ENCODE data around the gene BBX.
"Not testable (repeated sequence)": the region's sequence is repeated elsewhere in the genome, so short reads cannot be mapped to it uniquely, and the experiment has no call there.

The BBX gene

DNA sequence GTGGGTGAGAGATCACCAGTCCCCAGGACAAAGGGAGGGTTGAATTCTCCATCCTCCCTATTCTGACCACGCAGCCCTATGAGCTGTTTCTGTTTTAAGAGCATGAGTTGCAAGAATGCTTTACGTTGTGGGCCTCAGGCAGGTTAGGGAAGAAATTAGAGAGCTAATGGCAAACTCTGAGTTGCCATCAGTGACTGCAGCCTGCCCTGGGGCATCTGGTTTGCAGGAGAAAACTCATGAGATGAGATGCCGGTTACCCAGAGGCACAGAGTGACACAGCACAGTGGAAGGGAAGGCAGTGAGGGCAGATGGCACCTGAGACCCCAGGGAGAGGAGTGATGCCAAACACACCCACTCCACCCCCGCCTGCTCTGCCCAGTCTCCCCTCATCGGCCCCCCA, 302.8 kb downstream of the BBX start:
- DNase-seq (ENCODE audit: insufficient read length, low spot score) (no peak), FAIRE-seq (no peak)
- no peak for TF ChIP-seq SPI1 (IDR thresholded peaks at IDR 0.05; ENCODE audit: low read depth, low read length)
- TF ChIP-seq POU2F2 (IDR thresholded peaks at IDR 0.05; ENCODE audit: low read depth, low read length) = no peak
- TF ChIP-seq POLR2A (IDR thresholded peaks at IDR 0.05; ENCODE audit: low read depth, low read length) = no peak
- TF ChIP-seq POLR2AphosphoS5 (IDR thresholded peaks at IDR 0.05; ENCODE audit: low read depth, low read length) = no peak

DNA sequence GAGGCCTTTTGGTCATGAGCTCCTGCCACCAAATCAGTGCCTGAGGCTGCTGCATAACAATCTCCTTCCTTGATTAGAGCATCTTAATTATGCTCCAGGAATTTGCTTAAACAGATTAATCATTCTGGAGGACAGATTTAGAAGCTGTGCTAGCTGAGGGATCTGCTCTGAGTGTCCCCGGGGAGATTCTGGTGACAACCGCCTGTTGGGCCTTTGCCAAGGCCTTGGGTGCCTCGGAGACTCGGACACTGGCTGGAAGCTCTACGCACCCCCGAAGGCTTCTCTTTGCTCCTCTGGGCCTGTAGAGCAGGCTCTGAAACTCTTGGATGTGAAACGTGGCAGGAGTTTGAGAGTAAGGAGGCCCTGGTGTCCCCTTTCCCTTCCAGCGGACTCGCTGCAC, 304.0 kb downstream of the BBX start:
- no peak for TF ChIP-seq PAX5 (IDR thresholded peaks at IDR 0.05; ENCODE audit: insufficient read depth, low read length, severe bottlenecking)
- no peak for TF ChIP-seq POLR2A (IDR thresholded peaks at IDR 0.05; ENCODE audit: low read depth, low read length)
- TF ChIP-seq TAF1 (IDR thresholded peaks at IDR 0.05; ENCODE audit: low read depth, low read length) = no peak
- no peak for TF ChIP-seq POU2F2 (IDR thresholded peaks at IDR 0.05; ENCODE audit: low read depth, low read length)
- TF ChIP-seq POLR2AphosphoS5 (IDR thresholded peaks at IDR 0.05; ENCODE audit: low read depth, low read length) = no peak
- TF ChIP-seq SPI1 (IDR thresholded peaks at IDR 0.05; ENCODE audit: low read depth, low read length) = no peak
- DNase-seq (ENCODE audit: insufficient read length, low spot score) (no peak), FAIRE-seq (no peak)

DNA sequence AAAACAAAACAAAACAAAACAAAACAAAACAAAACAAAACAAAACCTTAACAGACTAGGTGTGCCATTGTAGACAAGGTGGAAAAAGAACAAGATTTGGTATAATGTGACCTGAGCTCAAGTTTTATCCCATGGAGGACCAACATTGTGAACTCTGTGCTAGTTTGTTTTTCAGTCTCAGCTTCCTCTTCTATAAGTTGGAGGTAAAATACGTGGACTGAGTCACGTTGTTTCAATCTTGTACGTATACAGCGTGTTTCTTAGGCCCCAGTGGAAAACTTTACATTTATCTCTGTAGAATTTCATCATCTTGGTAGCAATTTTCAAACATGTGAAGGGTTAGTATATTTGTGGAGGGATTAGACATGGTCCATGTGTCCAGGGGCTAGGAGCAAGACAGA, 306.4 kb downstream of the BBX start:
- DNase-seq (ENCODE audit: insufficient read length, low spot score) = no peak
- no peak for FAIRE-seq
- TF ChIP-seq POLR2A (IDR thresholded peaks at IDR 0.05; ENCODE audit: low read depth, low read length) = no peak
- no peak for TF ChIP-seq POU2F2 (IDR thresholded peaks at IDR 0.05; ENCODE audit: low read depth, low read length)
- no peak for TF ChIP-seq TAF1 (IDR thresholded peaks at IDR 0.05; ENCODE audit: low read depth, low read length)
- TF ChIP-seq PAX5 (IDR thresholded peaks at IDR 0.05; ENCODE audit: insufficient read depth, low read length, severe bottlenecking) = no peak
- TF ChIP-seq SPI1 (IDR thresholded peaks at IDR 0.05; ENCODE audit: low read depth, low read length) = no peak
- TF ChIP-seq POLR2AphosphoS5 (IDR thresholded peaks at IDR 0.05; ENCODE audit: low read depth, low read length) = no peak

DNA sequence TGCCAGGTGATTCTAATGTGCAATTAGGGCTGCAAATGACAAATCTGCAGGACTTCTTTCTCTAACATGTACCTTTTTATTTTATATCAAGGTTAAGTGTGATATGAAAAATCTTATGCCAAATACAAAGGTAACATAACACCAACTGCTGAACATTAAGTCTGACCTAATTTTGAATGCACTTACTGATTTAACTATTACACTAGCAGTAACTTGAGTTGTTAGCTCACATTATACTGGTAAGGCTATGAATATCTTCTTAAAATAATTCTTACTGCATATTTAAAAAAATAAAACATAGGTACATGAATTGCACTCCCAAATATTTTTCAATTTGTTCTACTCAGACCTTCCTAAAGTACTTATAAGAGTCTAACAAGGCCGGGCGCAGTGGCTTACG, 308.8 kb downstream of the BBX start:
- no peak for DNase-seq (ENCODE audit: insufficient read length, low spot score)
- FAIRE-seq = no peak
- no peak for TF ChIP-seq POU2F2 (IDR thresholded peaks at IDR 0.05; ENCODE audit: low read depth, low read length)
- TF ChIP-seq POLR2AphosphoS5 (IDR thresholded peaks at IDR 0.05; ENCODE audit: low read depth, low read length) = no peak
- no peak for TF ChIP-seq SPI1 (IDR thresholded peaks at IDR 0.05; ENCODE audit: low read depth, low read length)
- no peak for TF ChIP-seq PAX5 (IDR thresholded peaks at IDR 0.05; ENCODE audit: insufficient read depth, low read length, severe bottlenecking)
- TF ChIP-seq TAF1 (IDR thresholded peaks at IDR 0.05; ENCODE audit: low read depth, low read length) = no peak
- TF ChIP-seq POLR2A (IDR thresholded peaks at IDR 0.05; ENCODE audit: low read depth, low read length) = no peak

DNA sequence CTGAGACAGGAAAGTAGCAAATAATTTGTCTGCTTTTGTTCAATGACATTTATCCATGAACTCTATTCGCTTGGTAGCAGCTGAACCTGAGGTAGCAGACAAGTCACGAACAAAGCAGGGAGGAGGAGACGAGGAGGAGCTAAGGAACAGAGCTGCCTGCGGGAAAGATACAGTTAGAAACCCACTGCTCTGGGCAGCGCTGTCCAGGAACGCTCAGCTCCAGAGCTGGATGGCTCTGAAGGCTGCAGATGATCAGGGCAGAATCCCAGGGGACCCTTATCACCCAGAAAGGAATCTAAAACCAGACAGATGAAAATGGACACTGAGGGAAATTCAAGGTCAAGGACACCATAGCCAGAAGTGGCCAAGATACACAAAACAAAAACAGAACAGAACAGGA, 310.3 kb downstream of the BBX start:
- no peak for TF ChIP-seq PAX5 (IDR thresholded peaks at IDR 0.05; ENCODE audit: insufficient read depth, low read length, severe bottlenecking)
- no peak for TF ChIP-seq SPI1 (IDR thresholded peaks at IDR 0.05; ENCODE audit: low read depth, low read length)
- TF ChIP-seq POLR2A (IDR thresholded peaks at IDR 0.05; ENCODE audit: low read depth, low read length) = no peak
- TF ChIP-seq POU2F2 (IDR thresholded peaks at IDR 0.05; ENCODE audit: low read depth, low read length) = no peak
- TF ChIP-seq TAF1 (IDR thresholded peaks at IDR 0.05; ENCODE audit: low read depth, low read length) = no peak
- no peak for TF ChIP-seq POLR2AphosphoS5 (IDR thresholded peaks at IDR 0.05; ENCODE audit: low read depth, low read length)
- no peak for DNase-seq (ENCODE audit: insufficient read length, low spot score)
- FAIRE-seq = no peak

DNA sequence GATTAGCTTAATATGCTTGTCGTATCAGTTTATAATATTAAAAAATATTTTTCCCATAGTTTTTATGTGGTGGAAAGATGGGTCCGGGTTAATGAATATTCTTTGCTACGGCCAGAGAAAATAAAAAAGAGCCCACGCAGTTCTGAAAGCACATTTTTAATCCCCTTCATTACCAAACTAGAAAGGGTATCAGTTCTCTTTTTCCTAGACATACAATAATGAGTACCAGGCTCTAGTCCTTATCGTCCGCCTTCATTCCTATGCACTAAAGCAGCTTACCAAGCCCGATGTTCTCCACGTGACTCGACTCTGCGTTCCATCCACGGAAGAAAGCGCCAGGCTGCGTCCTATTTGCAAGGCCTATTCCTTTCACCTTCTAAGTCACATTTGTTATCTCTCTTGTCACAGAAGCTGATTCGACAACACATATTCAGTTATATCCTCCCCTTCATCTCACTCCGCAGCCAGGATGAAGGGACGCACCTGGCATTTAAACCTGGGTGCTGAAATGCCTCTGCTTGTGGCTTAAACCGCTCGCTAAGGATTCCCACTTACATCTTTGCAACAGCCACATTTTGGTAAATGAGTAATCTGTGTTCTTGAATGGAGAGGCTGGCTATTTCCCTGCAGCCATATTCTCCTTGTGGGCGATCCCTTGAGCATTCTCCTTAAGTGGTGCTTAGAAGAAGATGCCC, 311.1 kb downstream of the BBX start:
- TF ChIP-seq SPI1 (IDR thresholded peaks at IDR 0.05; ENCODE audit: low read depth, low read length) (peak; percentile 81), POLR2A (IDR thresholded peaks at IDR 0.05; ENCODE audit: low read depth, low read length) (no peak)
- FAIRE-seq = no peak

DNA sequence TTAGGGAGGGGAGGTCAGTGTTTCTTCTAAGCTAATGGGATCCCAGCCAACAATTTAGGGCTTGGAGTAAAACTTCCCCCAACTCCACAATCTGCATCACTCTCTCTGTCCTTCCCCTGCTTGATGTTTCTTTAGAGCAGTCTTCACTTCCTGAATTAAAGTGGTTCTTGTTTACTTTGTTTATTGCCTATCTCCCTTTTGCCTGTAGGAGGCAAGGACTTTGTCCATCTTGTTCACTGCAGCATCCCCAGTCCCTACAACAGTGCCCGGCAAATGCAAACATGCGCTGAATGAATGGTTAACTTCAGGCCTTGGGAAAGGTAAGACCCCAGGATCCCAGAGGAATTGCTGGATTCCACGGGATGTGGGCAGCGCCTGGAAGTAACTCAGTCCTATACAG, 312.2 kb downstream of the BBX start:
- FAIRE-seq; DNase-seq (ENCODE audit: insufficient read length, low spot score): not testable (repeated sequence)

More for the DNA sequence above, 311.1 kb downstream of the BBX start:
- DNase-seq (ENCODE audit: insufficient read length, low spot score) = no peak

DNA sequence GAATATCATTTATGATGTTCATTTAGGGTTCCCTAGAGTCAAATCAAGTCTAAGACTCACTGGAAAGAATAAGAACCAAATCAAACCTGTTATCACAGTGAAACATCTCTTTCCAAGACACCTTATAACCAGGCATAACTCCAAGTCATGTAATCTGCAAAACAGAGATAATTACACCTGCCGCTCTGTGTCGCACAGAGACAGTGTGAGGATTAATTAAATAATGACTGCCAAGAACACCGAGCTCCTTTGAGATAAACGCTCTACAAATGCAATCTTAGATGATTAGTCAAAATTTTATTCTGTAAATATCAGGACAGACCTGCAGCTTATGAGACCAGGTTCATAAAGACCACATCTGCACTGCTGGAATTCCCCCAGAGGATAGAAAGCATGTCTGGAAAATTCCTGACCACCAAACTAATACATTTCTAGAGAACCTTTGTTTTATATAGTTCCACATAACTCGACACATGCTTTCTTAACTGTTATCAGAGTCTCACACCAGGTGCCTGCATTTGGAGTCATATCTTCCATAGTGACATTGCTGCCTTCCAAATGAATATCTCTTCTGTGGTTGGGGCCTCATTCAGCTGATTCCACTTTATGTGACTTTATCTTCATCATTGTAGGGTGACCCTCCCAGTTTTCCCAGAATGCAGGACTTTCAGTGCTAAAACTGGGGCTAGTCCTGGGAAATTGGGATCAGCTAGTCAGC, 315.3 kb downstream of the BBX start:
- TF ChIP-seq SPI1 (IDR thresholded peaks at IDR 0.05; ENCODE audit: low read depth, low read length) (no peak), PAX5 (IDR thresholded peaks at IDR 0.05; ENCODE audit: insufficient read depth, low read length, severe bottlenecking) (no peak), TAF1 (IDR thresholded peaks at IDR 0.05; ENCODE audit: low read depth, low read length) (no peak), POLR2A (IDR thresholded peaks at IDR 0.05; ENCODE audit: low read depth, low read length) (no peak), POLR2AphosphoS5 (IDR thresholded peaks at IDR 0.05; ENCODE audit: low read depth, low read length) (no peak), POU2F2 (IDR thresholded peaks at IDR 0.05; ENCODE audit: low read depth, low read length) (no peak)
- FAIRE-seq = no peak

DNA sequence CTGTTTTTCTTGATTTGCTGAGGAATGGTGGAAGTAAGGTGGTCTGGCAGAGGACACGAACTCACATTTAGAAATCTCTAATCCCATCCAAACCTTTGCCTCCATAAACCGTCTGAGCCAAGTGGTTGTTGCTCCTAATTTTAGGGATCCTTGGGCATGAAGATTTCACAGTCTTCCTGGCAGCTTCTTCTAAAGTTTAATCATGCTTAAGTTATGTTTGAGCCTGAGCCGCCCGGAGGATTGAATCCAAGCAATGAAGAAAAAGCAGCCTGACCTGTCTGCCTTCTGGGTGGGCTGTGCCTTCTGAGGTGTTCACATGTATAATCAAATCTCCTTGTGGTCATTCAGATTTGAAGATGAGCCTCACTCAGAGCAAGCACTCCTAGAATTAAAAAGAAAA, 319.1 kb downstream of the BBX start:
- TF ChIP-seq POLR2AphosphoS5 (IDR thresholded peaks at IDR 0.05; ENCODE audit: low read depth, low read length) (no peak), TAF1 (IDR thresholded peaks at IDR 0.05; ENCODE audit: low read depth, low read length) (no peak), POLR2A (IDR thresholded peaks at IDR 0.05; ENCODE audit: low read depth, low read length) (no peak), PAX5 (IDR thresholded peaks at IDR 0.05; ENCODE audit: insufficient read depth, low read length, severe bottlenecking) (no peak), POU2F2 (IDR thresholded peaks at IDR 0.05; ENCODE audit: low read depth, low read length) (no peak), SPI1 (IDR thresholded peaks at IDR 0.05; ENCODE audit: low read depth, low read length) (no peak)
- no peak for DNase-seq (ENCODE audit: insufficient read length, low spot score)
- FAIRE-seq = no peak

More for the DNA sequence above, 315.3 kb downstream of the BBX start:
- no peak for DNase-seq (ENCODE audit: insufficient read length, low spot score)

DNA sequence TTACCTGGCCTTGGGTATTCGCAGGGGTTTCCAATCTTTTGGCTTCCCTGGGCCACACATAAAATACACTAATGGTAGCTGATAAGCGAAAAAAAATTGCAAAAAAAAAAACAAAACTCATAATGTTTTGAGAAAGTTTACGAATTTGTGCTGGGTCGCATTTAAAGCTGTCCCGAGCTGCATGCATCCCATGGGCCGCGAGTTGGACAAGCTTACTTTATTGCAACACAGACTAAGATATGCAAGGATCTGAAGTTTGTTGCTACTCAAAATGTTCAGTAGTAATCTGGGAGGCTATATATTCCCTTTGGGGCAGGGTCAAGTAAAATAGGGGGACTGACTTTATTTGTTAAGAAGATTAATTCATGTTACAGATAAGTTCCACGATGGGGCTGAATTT, 320.2 kb downstream of the BBX start:
- TF ChIP-seq TAF1 (IDR thresholded peaks at IDR 0.05; ENCODE audit: low read depth, low read length) = no peak
- no peak for TF ChIP-seq POU2F2 (IDR thresholded peaks at IDR 0.05; ENCODE audit: low read depth, low read length)
- TF ChIP-seq POLR2AphosphoS5 (IDR thresholded peaks at IDR 0.05; ENCODE audit: low read depth, low read length) = no peak
- TF ChIP-seq POLR2A (IDR thresholded peaks at IDR 0.05; ENCODE audit: low read depth, low read length) = no peak
- TF ChIP-seq PAX5 (IDR thresholded peaks at IDR 0.05; ENCODE audit: insufficient read depth, low read length, severe bottlenecking) = no peak
- no peak for TF ChIP-seq SPI1 (IDR thresholded peaks at IDR 0.05; ENCODE audit: low read depth, low read length)
- DNase-seq (ENCODE audit: insufficient read length, low spot score) (no peak), FAIRE-seq (no peak)
